Immature natural killer cell (primary cell): ENCODE measurements around the gene USP17L20. TPM values are rescaled to one million over a fixed set of nuclear protein-coding genes. Genes with fewer than 3 reads are reported as not detected.
"Not testable (repeated sequence)": the region's sequence is repeated elsewhere in the genome, so short reads cannot be mapped to it uniquely, and the experiment has no call there.

Experiments used
- DNase-seq, 3 donors: peaks; one replicate each; pipeline ENCODE4 v3.0.0; 2022; ENCODE audit warnings: mixed read lengths in 1 of 3
- H3K27ac Mint-ChIP-seq, 6 donors: one replicate each; pipeline ENCODE4 v1.8.0; 2020; ENCODE audit warnings: mixed read lengths in 6 of 6, mild to moderate bottlenecking in 5 of 6, inconsistent platforms in 4 of 6, moderate library complexity in 3 of 6
- H3K27me3 Mint-ChIP-seq, 3 donors: one replicate each; pipeline ENCODE4 v1.8.0; 2020 to 2021; ENCODE audit warnings: low read depth in 3 of 3, mild to moderate bottlenecking in 3 of 3, mixed read lengths in 3 of 3, moderate library complexity in 3 of 3, inconsistent platforms in 1 of 3
- H3K36me3 Mint-ChIP-seq, 3 donors: one replicate each; pipeline ENCODE4 v1.8.0; 2020; ENCODE audit warnings: mixed read lengths in 3 of 3, inconsistent platforms in 2 of 3, mild to moderate bottlenecking in 2 of 3
- H3K4me1 Mint-ChIP-seq, 2 donors: one replicate each; pipeline ENCODE4 v1.8.0; 2020; ENCODE audit warnings: inconsistent platforms in 2 of 2, mild to moderate bottlenecking in 2 of 2, mixed read lengths in 2 of 2, moderate library complexity in 1 of 2
- H3K4me3 Mint-ChIP-seq, 5 donors: one replicate each; pipeline ENCODE4 v1.8.0; 2020; ENCODE audit warnings: mild to moderate bottlenecking in 5 of 5, mixed read lengths in 5 of 5, inconsistent platforms in 3 of 5, moderate library complexity in 3 of 5
- H3K9me3 Mint-ChIP-seq, 6 donors: one replicate each; pipeline ENCODE4 v1.8.0; 2020; ENCODE audit warnings: mild to moderate bottlenecking in 6 of 6, mixed read lengths in 6 of 6, inconsistent platforms in 4 of 6, moderate library complexity in 3 of 6
- polyA plus RNA-seq, 3 donors: library from polyadenylated mRNA; unstranded; fragments of 300-500 nt; fragmentation: Illumina TruSeq; gene quantifications; one replicate each; pipeline ENCODE4 v1.2.3, GENCODE V29; 2021

The USP17L20 gene
- polyA plus RNA-seq, 3 donors from 2014 or later: not detected

DNA sequence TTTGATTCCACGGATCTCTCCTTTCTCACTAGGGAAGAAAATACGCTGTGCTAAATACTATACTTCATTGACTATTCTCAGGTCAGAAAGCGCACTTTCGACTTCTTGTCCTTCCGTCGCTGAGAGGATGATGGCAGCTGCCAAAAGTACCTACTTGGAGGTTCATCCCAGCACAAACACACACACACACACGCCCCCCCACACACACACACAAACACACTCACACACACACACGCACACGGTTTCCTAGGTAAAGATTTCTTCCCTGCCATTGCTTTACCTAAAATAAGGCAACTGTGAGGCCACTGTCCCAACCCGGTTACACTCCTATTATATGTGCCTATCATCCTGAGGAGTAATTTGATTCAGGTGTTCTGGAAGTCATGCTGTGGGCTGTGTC is 13.8 kb downstream of the USP17L20 start:
- H3K9me3 Mint-ChIP-seq, H3K27me3 Mint-ChIP-seq, H3K27ac Mint-ChIP-seq, H3K36me3 Mint-ChIP-seq, H3K4me1 Mint-ChIP-seq, H3K4me3 Mint-ChIP-seq: not testable (repeated sequence)
- peak in 1 of 3 donors; percentile 6 for DNase-seq

Other genes starting within 250 kb of the USP17L20 start
- gene FAM90A26, start 87.7 kb upstream of the USP17L20 start, polyA plus RNA-seq: not detected
- not detected for gene USP17L10, start 47.5 kb upstream of the USP17L20 start, polyA plus RNA-seq
- not detected for gene USP17L11, start 42.7 kb upstream of the USP17L20 start, polyA plus RNA-seq
- not detected for gene USP17L12, start 38.0 kb upstream of the USP17L20 start, polyA plus RNA-seq
- gene USP17L13, start 33.2 kb upstream of the USP17L20 start, polyA plus RNA-seq: not detected
- not detected for gene USP17L15, start 23.7 kb upstream of the USP17L20 start, polyA plus RNA-seq
- gene USP17L17, start 14.2 kb upstream of the USP17L20 start, polyA plus RNA-seq: not detected
- gene USP17L18, start 9.5 kb upstream of the USP17L20 start, polyA plus RNA-seq: not detected
- not detected for gene USP17L19, start 4.7 kb upstream of the USP17L20 start, polyA plus RNA-seq
- not detected for gene USP17L21, start 4.7 kb downstream of the USP17L20 start, polyA plus RNA-seq
- not detected for gene USP17L22, start 9.5 kb downstream of the USP17L20 start, polyA plus RNA-seq
- not detected for gene USP17L24, start 67.0 kb downstream of the USP17L20 start, polyA plus RNA-seq
- gene USP17L25, start 71.8 kb downstream of the USP17L20 start, polyA plus RNA-seq: not detected
- not detected for gene USP17L26, start 76.5 kb downstream of the USP17L20 start, polyA plus RNA-seq
- gene USP17L5, start 81.3 kb downstream of the USP17L20 start, polyA plus RNA-seq: not detected
- gene USP17L27, start 86.0 kb downstream of the USP17L20 start, polyA plus RNA-seq: not detected
- not detected for gene USP17L28, start 90.8 kb downstream of the USP17L20 start, polyA plus RNA-seq
- gene USP17L29, start 95.5 kb downstream of the USP17L20 start, polyA plus RNA-seq: not detected
- gene USP17L30, start 105.0 kb downstream of the USP17L20 start, polyA plus RNA-seq: not detected
- not detected for gene DEFB131A, start 186.3 kb downstream of the USP17L20 start, polyA plus RNA-seq